ENCODE measurements around the gene ST3GAL4. TPM values are rescaled to one million over a fixed set of nuclear protein-coding genes. Genes with fewer than 3 reads are reported as not detected.
A peak's percentile ranks its signal among the peaks of the same experiment; 100 is the strongest.

The ST3GAL4 gene
- total RNA-seq, 2 experiments from 2014 or later = 14.3 to 18.8 TPM

DNA sequence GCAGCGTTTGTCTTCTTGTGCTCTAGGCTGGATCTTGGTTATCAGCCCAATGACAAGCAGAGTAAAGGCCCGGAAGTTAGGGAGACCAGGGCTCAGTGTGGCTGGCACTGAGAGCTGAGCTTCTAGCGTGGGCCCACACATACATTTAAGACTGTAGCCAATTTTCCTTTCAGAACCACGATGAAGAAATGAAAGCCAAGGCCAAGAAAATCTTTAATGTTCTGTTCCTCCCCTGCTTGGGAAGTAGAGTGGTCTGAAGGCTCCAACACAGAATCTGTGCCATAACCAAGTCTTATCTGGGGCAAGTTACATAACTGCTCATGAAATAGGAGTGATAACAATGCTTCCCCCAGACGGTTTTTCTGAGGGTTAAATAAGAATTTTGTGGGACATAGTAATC is 4.7 kb upstream of the ST3GAL4 start:
- Histone ChIP-seq H3K79me2 (ENCODE audit: insufficient read depth, low read depth, low read length) (peaks cover 53% of the 10 kb centered on the region; the same call in 1 of the 2 replicates), H3K9me2 (ENCODE audit: insufficient read depth, low read length) (no peaks in the 10 kb centered on the region), H4K20me1 (ENCODE audit: insufficient read depth, low read length) (no peaks in the 10 kb centered on the region), H3K27ac (ENCODE audit: low read depth, low read length, poor library complexity, severe bottlenecking) (no peak overlapping the region), H3K36me3 (ENCODE audit: insufficient read depth, low read length) (peaks cover 51% of the 10 kb centered on the region), H3K9me3 (ENCODE audit: low read length) (no peaks in the 10 kb centered on the region), H3K4me2 (ENCODE audit: low read length) (peak overlapping the region; percentile 26), H2AFZ (ENCODE audit: low read length) (no peak overlapping the region), H3K4me3 (ENCODE audit: low read depth, low read length, poor library complexity, severe bottlenecking) (no peak overlapping the region), H3K4me1 (ENCODE audit: insufficient read depth, low read length, poor library complexity, severe bottlenecking) (peaks cover 30% of the 10 kb centered on the region)
- ChIA-PET POLR2A (no interaction called here), CTCF (ENCODE audit: unreplicated experiment) (no interaction called here)
- BruUV-seq (replicated peaks) = no TSS peak
- intact Hi-C loops (cut with micrococcal nuclease; ENCODE audit: unreplicated experiment) = no loop called here
- TF ChIP-seq, protein P1, sequence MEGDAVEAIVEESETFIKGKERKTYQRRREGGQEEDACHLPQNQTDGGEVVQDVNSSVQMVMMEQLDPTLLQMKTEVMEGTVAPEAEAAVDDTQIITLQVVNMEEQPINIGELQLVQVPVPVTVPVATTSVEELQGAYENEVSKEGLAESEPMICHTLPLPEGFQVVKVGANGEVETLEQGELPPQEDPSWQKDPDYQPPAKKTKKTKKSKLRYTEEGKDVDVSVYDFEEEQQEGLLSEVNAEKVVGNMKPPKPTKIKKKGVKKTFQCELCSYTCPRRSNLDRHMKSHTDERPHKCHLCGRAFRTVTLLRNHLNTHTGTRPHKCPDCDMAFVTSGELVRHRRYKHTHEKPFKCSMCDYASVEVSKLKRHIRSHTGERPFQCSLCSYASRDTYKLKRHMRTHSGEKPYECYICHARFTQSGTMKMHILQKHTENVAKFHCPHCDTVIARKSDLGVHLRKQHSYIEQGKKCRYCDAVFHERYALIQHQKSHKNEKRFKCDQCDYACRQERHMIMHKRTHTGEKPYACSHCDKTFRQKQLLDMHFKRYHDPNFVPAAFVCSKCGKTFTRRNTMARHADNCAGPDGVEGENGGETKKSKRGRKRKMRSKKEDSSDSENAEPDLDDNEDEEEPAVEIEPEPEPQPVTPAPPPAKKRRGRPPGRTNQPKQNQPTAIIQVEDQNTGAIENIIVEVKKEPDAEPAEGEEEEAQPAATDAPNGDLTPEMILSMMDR (conservative IDR thresholded peaks at IDR 0.05; ENCODE audit: low read length) = no peak
- no peak for DNase-seq (ENCODE audit: low spot score)

DNA sequence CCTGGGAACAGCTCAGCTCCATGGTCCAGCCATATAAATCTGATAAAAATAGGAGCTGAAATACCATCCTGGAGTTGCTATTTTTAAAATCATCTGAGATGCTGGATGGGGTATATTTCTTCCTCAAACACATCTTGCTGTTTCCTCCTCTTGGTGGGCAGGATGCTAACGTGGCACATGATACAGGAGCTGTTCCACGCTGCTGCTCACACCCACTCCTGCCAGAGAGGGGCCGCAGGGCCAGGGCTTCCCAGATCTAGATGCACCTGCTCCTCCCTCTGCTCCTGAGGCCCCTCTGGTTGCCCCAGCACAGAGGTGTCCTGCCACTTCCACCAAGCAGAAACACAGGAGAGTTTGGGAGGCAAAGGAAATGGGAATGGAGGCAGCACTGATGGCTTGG is 3.3 kb upstream of the ST3GAL4 start:
- H3K9me3 ChIP-seq (ENCODE audit: low read length) = no peaks in the 10 kb centered on the region
- no peaks in the 10 kb centered on the region for H3K9me2 ChIP-seq (ENCODE audit: insufficient read depth, low read length)
- no peak overlapping the region for H2AFZ ChIP-seq (ENCODE audit: low read length)
- POLR2A ChIA-PET = interaction anchor here (1.0 kb wide), 1 partner anchor 18 kb away, joined by 3 read pairs; no protein-coding TSS in a partner anchor
- peaks cover 39% of the 10 kb centered on the region for H3K4me1 ChIP-seq (ENCODE audit: insufficient read depth, low read length, poor library complexity, severe bottlenecking)
- no peak for DNase-seq (ENCODE audit: low spot score)
- H3K36me3 ChIP-seq (ENCODE audit: insufficient read depth, low read length) = peaks cover 44% of the 10 kb centered on the region
- peak overlapping the region; percentile 80 for H3K4me3 ChIP-seq (ENCODE audit: low read depth, low read length, poor library complexity, severe bottlenecking)
- peak overlapping the region; percentile 89 for H3K4me2 ChIP-seq (ENCODE audit: low read length)
- H4K20me1 ChIP-seq (ENCODE audit: insufficient read depth, low read length) = no peaks in the 10 kb centered on the region
- BruUV-seq (replicated peaks) = no TSS peak
- TF ChIP-seq, protein P1 (conservative IDR thresholded peaks at IDR 0.05; ENCODE audit: low read length) = no peak
- TF ChIP-seq EZH2phosphoT487 (IDR thresholded peaks at IDR 0.05; ENCODE audit: borderline replicate concordance, low read depth, low read length) = no peak
- intact Hi-C loops (cut with micrococcal nuclease; ENCODE audit: unreplicated experiment) = no loop called here
- peaks cover 53% of the 10 kb centered on the region; the same call in 1 of the 2 replicates for H3K79me2 ChIP-seq (ENCODE audit: insufficient read depth, low read depth, low read length)
- CTCF ChIA-PET (ENCODE audit: unreplicated experiment) = interaction anchor here (0.6 kb wide), 1 partner anchor 164 kb away, joined by 3 read pairs; no protein-coding TSS in a partner anchor
- H3K27ac ChIP-seq (ENCODE audit: low read depth, low read length, poor library complexity, severe bottlenecking) = peak overlapping the region; percentile 77

DNA sequence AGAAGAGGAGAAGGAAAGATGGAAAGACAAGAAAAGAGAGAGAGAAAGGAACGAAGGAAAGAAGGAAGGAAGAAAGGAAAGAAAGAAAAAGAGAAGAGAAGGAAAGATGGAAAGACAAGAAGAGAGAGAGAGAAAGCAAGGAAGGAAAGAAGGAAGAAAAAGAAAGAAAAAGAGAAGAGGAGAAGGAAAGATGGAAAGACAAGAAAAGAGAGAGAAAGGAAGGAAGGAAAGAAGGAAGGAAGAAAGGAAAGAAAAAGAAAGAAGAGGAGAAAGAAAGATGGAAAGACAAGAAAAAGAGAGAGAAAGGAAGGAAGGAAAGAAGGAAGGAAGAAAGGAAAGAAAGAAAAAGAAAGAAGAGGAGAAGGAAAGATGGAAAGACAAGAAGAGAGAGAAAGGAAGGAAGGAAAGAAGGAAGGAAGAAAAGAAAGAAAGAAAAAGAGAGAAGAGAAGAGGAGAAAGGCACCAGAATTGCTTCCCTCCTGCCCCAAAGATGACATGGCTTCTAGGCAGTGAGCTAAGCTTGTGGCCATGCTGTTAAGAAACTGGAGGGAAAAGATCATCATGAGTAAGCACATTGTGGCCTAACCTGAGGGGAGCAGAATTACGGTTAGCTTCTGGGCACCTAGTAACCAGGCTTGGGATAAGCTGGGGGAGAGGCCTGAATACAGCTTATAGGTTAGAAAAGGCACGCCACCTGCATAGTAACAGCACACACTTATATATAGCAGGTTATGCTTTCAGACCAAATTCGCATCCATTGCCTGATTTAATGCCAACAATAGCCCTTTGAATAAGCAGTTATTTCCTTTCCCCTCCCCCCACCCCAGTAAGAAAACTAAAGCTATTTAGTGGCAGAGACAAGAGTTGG is 2.3 kb upstream of the ST3GAL4 start:
- DNase-seq (ENCODE audit: low spot score) = peak; percentile 63
- Histone ChIP-seq H3K4me1 (ENCODE audit: insufficient read depth, low read length, poor library complexity, severe bottlenecking) (peaks cover 39% of the 10 kb centered on the region), H3K4me2 (ENCODE audit: low read length) (peak overlapping the region; percentile 89), H3K79me2 (ENCODE audit: insufficient read depth, low read depth, low read length) (peaks cover 53% of the 10 kb centered on the region; the same call in 1 of the 2 replicates), H4K20me1 (ENCODE audit: insufficient read depth, low read length) (no peaks in the 10 kb centered on the region), H3K9me3 (ENCODE audit: low read length) (no peaks in the 10 kb centered on the region), H3K27ac (ENCODE audit: low read depth, low read length, poor library complexity, severe bottlenecking) (peak overlapping the region; percentile 77), H3K4me3 (ENCODE audit: low read depth, low read length, poor library complexity, severe bottlenecking) (peak overlapping the region; percentile 80), H3K36me3 (ENCODE audit: insufficient read depth, low read length) (peaks cover 36% of the 10 kb centered on the region), H2AFZ (ENCODE audit: low read length) (no peak overlapping the region), H3K9me2 (ENCODE audit: insufficient read depth, low read length) (no peaks in the 10 kb centered on the region)
- intact Hi-C loops (cut with micrococcal nuclease; ENCODE audit: unreplicated experiment) = no loop called here
- BruUV-seq (replicated peaks) = no TSS peak
- ChIA-PET CTCF (ENCODE audit: unreplicated experiment) (interaction anchor here (0.6 to 1.1 kb wide), 2 partner anchors 48 to 72 kb away, joined by 3 read pairs; no protein-coding TSS in a partner anchor), POLR2A (interaction anchor here (0.6 to 3.6 kb wide), 13 partner anchors 9 to 395 kb away, joined by 3 to 27 read pairs (median 4); no protein-coding TSS in a partner anchor)
- TF ChIP-seq, protein P1 (conservative IDR thresholded peaks at IDR 0.05; ENCODE audit: low read length) = no peak
- TF ChIP-seq EZH2phosphoT487 (IDR thresholded peaks at IDR 0.05; ENCODE audit: borderline replicate concordance, low read depth, low read length) = no peak

All from OCI-LY7 (cell line).